ENCODE data around the gene SPEG.

- TF ChIP-seq EZH2 (IDR thresholded peaks at IDR 0.05) (no peak), POLR2AphosphoS5 (IDR thresholded peaks at IDR 0.05; ENCODE audit: borderline replicate concordance, low read depth, low read length) (no peak)
Observed at GRCh38 chr2:219490600-219491130, 56.0 kb downstream of the SPEG start.

Measured in SK-N-MC (cell line).